Stomach (tissue), 4 donors: ENCODE data around the gene COG6.

ENCODE experiments used
- POLR2A ChIP-seq, 4 donors: fragments of 450-650 bp; IDR thresholded peaks; one replicate each; pipeline ENCODE4 v1.6.1; 2016; ENCODE audit warnings: antibody characterized with exemption in 4 of 4, control low read depth in 2 of 4, mild to moderate bottlenecking in 1 of 4, moderate library complexity in 1 of 4
- POLR2AphosphoS5 ChIP-seq, 3 donors: sonication (generic); formaldehyde crosslinking; IDR thresholded peaks; one replicate each; pipeline ENCODE4 v1.6.1; 2016; ENCODE audit warnings: antibody characterized with exemption in 3 of 3
- TF ChIP-seq, protein P1 (sequence below), 7 experiments: fragments of 450-650 bp in 4 of 7; fragments of 200-600 bp in 3 of 7; sonication (generic) in 3 of 7; IDR thresholded peaks; one replicate each; pipeline ENCODE4 v1.5.1; 2016 to 2019; ENCODE audit warnings: antibody characterized with exemption in 7 of 7, control low read depth in 2 of 7, mild to moderate bottlenecking in 1 of 7

GRCh38 chr13:39788102-39788501, 132.6 kb downstream of the COG6 start:
- TF ChIP-seq, protein P1, sequence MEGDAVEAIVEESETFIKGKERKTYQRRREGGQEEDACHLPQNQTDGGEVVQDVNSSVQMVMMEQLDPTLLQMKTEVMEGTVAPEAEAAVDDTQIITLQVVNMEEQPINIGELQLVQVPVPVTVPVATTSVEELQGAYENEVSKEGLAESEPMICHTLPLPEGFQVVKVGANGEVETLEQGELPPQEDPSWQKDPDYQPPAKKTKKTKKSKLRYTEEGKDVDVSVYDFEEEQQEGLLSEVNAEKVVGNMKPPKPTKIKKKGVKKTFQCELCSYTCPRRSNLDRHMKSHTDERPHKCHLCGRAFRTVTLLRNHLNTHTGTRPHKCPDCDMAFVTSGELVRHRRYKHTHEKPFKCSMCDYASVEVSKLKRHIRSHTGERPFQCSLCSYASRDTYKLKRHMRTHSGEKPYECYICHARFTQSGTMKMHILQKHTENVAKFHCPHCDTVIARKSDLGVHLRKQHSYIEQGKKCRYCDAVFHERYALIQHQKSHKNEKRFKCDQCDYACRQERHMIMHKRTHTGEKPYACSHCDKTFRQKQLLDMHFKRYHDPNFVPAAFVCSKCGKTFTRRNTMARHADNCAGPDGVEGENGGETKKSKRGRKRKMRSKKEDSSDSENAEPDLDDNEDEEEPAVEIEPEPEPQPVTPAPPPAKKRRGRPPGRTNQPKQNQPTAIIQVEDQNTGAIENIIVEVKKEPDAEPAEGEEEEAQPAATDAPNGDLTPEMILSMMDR (IDR thresholded peaks at IDR 0.05) = no peak
- TF ChIP-seq POLR2A (IDR thresholded peaks at IDR 0.05) (no peak), POLR2AphosphoS5 (IDR thresholded peaks at IDR 0.05) (no peak)
